WI38 (cell line): ENCODE results near the gene SLC27A5.
"Not testable (repeated sequence)": the region's sequence is repeated elsewhere in the genome, so short reads cannot be mapped to it uniquely, and the experiment has no call there.

Experiments used
- H3K4me3 ChIP-seq: 2 replicates; pipeline ENCODE4 v1.5.1; 2011; ENCODE audit warnings: low read depth, mild to moderate bottlenecking, control low read depth, low read length
- CTCF ChIP-seq: IDR thresholded peaks from 2 replicates; pipeline ENCODE4 v1.5.1; 2012; ENCODE audit warnings: low read depth, mild to moderate bottlenecking, control low read depth, low read length

Gene SLC27A5

GRCh38 chr19:58509731-58510083, 2.1 kb downstream of the SLC27A5 start:
- no peak overlapping the region for H3K4me3 ChIP-seq
- no peak for TF ChIP-seq CTCF

GRCh38 chr19:58507602-58508223, 4.1 kb downstream of the SLC27A5 start:
- H3K4me3 ChIP-seq: not testable (repeated sequence)

GRCh38 chr19:58500242-58500641, 11.6 kb downstream of the SLC27A5 start:
- peak overlapping the region; percentile 62 for H3K4me3 ChIP-seq
- no peak for TF ChIP-seq CTCF

DNA sequence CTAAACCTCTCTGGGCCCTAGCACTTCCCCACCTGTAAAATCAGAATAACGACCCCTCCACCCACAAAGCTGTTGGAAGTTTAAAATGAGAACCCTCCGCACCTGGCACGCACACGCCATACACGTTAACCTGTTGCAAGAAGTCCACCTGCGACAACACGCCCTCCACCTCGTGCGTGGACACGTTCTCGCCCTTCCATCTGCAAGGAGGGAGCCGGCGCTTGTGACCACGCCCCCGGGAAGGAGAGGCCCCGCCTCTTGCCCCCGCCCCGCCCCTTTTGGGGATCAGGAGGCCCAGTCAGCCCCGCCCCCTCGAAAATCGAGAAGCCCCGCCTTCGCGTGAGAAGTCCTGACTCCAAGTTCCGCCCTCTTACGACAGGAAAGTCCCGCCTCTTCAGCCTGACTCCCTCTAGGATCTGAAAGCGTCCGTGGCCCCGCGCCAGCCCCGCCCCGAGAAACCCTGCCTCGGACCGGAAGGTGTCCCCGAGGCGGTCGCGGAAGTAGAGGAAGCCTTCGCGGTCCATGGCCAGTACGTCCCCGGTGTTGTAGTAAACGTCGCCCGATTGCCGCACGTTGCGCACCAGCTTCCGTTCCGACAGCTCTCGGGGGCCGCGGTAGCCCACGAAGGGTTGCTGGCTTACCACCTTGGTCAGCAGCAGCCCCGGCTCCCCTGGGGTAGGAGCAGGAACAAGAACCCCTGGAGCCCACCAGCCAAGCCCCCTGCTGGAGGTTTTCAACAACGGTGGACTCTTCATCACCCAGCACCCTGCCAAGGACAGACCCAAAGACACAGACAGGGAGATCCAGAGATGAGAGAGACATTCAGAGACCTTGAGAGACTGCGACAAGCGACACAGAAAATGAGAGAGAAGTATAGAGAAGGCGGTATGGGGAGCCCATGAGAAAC, 12.5 kb downstream of the SLC27A5 start:
- TF ChIP-seq CTCF: no peak
- peak overlapping the region; percentile 62 for H3K4me3 ChIP-seq

- no peak for TF ChIP-seq CTCF
- peak overlapping the region; percentile 35 for H3K4me3 ChIP-seq
Measured at GRCh38 chr19:58498316-58499020, 13.3 kb downstream of the SLC27A5 start.

DNA sequence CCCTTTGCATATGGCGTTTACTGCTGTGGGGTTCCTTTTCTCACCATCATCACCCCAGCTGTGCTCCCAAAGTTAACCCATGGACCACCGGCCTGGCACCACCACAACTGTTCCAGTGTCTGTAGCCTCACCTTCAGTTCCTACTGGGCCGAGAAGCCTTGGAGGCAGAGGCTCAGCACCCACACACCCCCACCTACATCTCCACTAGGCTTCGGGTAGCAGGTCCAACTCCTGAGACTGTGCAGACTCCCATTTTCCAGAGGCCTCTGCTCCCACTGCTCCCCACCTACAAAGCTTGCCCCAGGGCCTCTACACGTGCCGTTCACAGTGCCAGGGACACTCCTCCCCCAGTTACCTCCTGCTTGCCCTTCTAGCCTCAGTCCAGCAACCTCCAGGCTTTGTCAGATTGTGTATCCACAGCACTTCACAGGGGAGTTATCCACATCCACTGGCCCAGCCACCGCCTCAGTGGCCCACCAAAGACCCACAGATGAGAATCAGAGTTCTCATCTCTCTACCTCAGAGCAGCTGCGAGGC, 14.1 kb downstream of the SLC27A5 start:
- no peak for TF ChIP-seq CTCF
- H3K4me3 ChIP-seq: no peak overlapping the region

DNA sequence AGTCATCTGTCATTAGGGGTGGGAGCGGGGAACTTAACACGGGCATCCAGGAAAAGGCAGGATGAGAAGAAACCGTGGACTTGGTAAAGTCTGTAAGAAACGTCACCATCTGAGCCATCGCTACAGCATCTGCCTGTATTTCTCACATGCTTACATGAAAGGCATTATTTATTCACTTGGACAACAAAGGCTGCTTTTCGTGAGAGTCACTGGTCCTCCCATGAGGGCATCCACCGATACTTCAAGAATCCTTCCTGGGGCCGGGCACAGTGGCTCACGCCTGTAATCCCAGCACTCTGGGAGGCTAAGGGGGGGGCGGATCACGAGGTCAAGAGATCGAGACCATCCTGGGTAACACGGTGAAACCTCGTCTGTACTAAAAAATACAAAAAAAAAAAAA, 19.5 kb downstream of the SLC27A5 start:
- TF ChIP-seq CTCF: no peak
- H3K4me3 ChIP-seq: no peak overlapping the region
